Skin epidermis (tissue), 12 donors: Measurements from ENCODE around the gene TMEM131L.
"Not testable (repeated sequence)": the region's sequence is repeated elsewhere in the genome, so short reads cannot be mapped to it uniquely, and the experiment has no call there.

Experiments
- H3K27ac ChIP-seq, 21 experiments: fragments of 200-600 bp; sonication (generic) in 11 of 21; one replicate each; pipeline ENCODE4 v1.5.0; 2020; ENCODE audit warnings: mild to moderate bottlenecking in 3 of 21, inconsistent platforms in 2 of 21, moderate library complexity in 2 of 21
- H3K4me3 ChIP-seq, 7 experiments: fragments of 200-600 bp; sonication (generic) in 2 of 7; one replicate each; pipeline ENCODE4 v1.5.0; 2020; ENCODE audit warnings: inconsistent platforms in 2 of 7, mild to moderate bottlenecking in 2 of 7, moderate library complexity in 1 of 7

The TMEM131L gene

GRCh38 chr4:153655002-153655541, 188.9 kb downstream of the TMEM131L start:
- no peak overlapping the region for H3K4me3 ChIP-seq
- H3K27ac ChIP-seq, result peak overlapping the region in 15 of 21 experiments; percentile 3 to 79 (median 44)

GRCh38 chr4:153655928-153656327, 189.8 kb downstream of the TMEM131L start:
- no peak overlapping the region for H3K4me3 ChIP-seq
- peak overlapping the region in 17 of 21 experiments; percentile 3 to 79 (median 42) for H3K27ac ChIP-seq

GRCh38 chr4:153661215-153661822, 195.2 kb downstream of the TMEM131L start:
- Histone ChIP-seq H3K4me3 (no peak overlapping the region), H3K27ac (peak overlapping the region in 9 of 21 experiments; percentile 26 to 67 (median 39))

- Histone ChIP-seq H3K4me3 (no peak overlapping the region), H3K27ac (peak overlapping the region in 5 of 21 experiments; percentile 8 to 55 (median 25))
These were observed 195.7 kb downstream of the TMEM131L start for GRCh38 chr4:153661908-153662307.

- no peak overlapping the region for H3K4me3 ChIP-seq
- no peak overlapping the region for H3K27ac ChIP-seq
These were observed 197.5 kb downstream of the TMEM131L start for GRCh38 chr4:153663667-153664066.

GRCh38 chr4:153666505-153666904, 200.3 kb downstream of the TMEM131L start:
- H3K27ac ChIP-seq, H3K4me3 ChIP-seq: not testable (repeated sequence)

GRCh38 chr4:153668647-153669046, 202.5 kb downstream of the TMEM131L start:
- Histone ChIP-seq H3K27ac (no peak overlapping the region), H3K4me3 (no peak overlapping the region)

- no peak overlapping the region for H3K27ac ChIP-seq
- H3K4me3 ChIP-seq, result no peak overlapping the region
These were observed 203.7 kb downstream of the TMEM131L start for GRCh38 chr4:153669838-153670237.

- H3K4me3 ChIP-seq, result no peak overlapping the region
- no peak overlapping the region for H3K27ac ChIP-seq
These were observed 210.3 kb downstream of the TMEM131L start for GRCh38 chr4:153676486-153676885.

- Histone ChIP-seq H3K27ac (no peak overlapping the region), H3K4me3 (no peak overlapping the region)
These were observed 210.8 kb downstream of the TMEM131L start for GRCh38 chr4:153676984-153677383.

GRCh38 chr4:153679486-153679885, 213.3 kb downstream of the TMEM131L start:
- Histone ChIP-seq H3K4me3 (no peak overlapping the region), H3K27ac (no peak overlapping the region)

GRCh38 chr4:153683763-153684181, 217.6 kb downstream of the TMEM131L start:
- peak overlapping the region in 12 of 21 experiments; percentile 11 to 87 (median 69) for H3K27ac ChIP-seq
- H3K4me3 ChIP-seq, result peak overlapping the region; percentile 44 to 70 (median 58)

- peak within 1 kb of the TSS; percentile 44 to 70 (median 58) for H3K4me3 ChIP-seq
- peak within 1 kb of the TSS; percentile 11 to 87 (median 67) for H3K27ac ChIP-seq
These were observed 218.2 kb downstream of the TMEM131L start, which contains the start of gene TLR2 for GRCh38 chr4:153684182-153684970. TSS of gene TLR2 (plus strand) at chr4:153684280. CDS start at chr4:153702908, 18,628 bp downstream.

- peak overlapping the region in 18 of 21 experiments; percentile 7 to 87 (median 68) for H3K27ac ChIP-seq
- H3K4me3 ChIP-seq, result peak overlapping the region; percentile 44 to 70 (median 58)
These were observed 218.8 kb downstream of the TMEM131L start for GRCh38 chr4:153684971-153685371.
